ENCODE measurements around the gene FBXO11. TPM values are rescaled to one million over a fixed set of nuclear protein-coding genes. Genes with fewer than 3 reads are reported as not detected.
A peak's percentile ranks its signal among the peaks of the same experiment; 100 is the strongest.

Gene FBXO11
- total RNA-seq, 2 donors from 2014 or later: 50.3 to 59.7 TPM

GRCh38 chr2:47782671-47783485 is 123.4 kb downstream of the FBXO11 start, which contains the start of gene MSH6:
Gene MSH6 (plus strand): TSS chr2:47783145. CDS start chr2:47783234, 89 bp downstream.
- DNase-seq (peak; percentile 91 to 93), ATAC-seq (replicated peaks in 1 of 2) (peak; percentile 89 to 90)
- H3K4me1 Mint-ChIP-seq (ENCODE audit: low read depth): peaks cover 22% of the 10 kb centered on the region
- H3K9me3 Mint-ChIP-seq: no peaks in the 10 kb centered on the region
- H3K27ac Mint-ChIP-seq: peak within 1 kb of the TSS; percentile 91
- peak within 1 kb of the TSS; percentile 89 for H3K4me3 Mint-ChIP-seq
- peaks cover 5 to 12% of the 10 kb centered on the region in 2 donors for H3K36me3 Mint-ChIP-seq (ENCODE audit: insufficient read depth in 2 of 2)
- H3K27me3 Mint-ChIP-seq (ENCODE audit: low read depth): no peaks in the 10 kb centered on the region

GRCh38 chr2:47782381-47782670 is 124.0 kb downstream of the FBXO11 start:
- peaks cover 5 to 12% of the 10 kb centered on the region in 2 donors for H3K36me3 Mint-ChIP-seq (ENCODE audit: insufficient read depth in 2 of 2)
- peaks cover 22% of the 10 kb centered on the region for H3K4me1 Mint-ChIP-seq (ENCODE audit: low read depth)
- H3K9me3 Mint-ChIP-seq: no peaks in the 10 kb centered on the region
- peak overlapping the region; percentile 78 to 89 for H3K4me3 Mint-ChIP-seq
- ATAC-seq (replicated peaks in 1 of 2): no peak
- no peaks in the 10 kb centered on the region for H3K27me3 Mint-ChIP-seq (ENCODE audit: low read depth)
- H3K27ac Mint-ChIP-seq: no peak overlapping the region
- no peak for DNase-seq

DNA sequence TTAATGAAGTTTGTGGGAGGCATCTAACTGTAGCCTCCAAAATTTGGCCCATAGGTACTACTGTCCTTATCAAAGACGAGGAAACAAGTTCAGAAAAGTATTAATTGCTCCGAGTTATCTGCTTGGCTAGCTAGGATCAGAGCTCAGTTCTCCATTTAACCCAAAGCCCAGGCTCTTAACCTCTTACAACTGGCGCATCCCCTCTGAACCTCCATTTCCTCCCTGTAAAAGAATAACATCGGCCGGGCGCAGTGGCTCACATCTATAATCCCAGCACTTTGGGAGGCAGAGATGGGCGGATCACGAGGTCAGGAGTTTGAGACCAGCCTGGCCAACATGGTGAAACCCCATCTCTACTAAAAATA is 126.9 kb downstream of the FBXO11 start:
- Mint-ChIP-seq H3K4me1 (ENCODE audit: low read depth) (no peaks in the 10 kb centered on the region), H3K27ac (no peak overlapping the region), H3K27me3 (ENCODE audit: low read depth) (no peaks in the 10 kb centered on the region), H3K36me3 (ENCODE audit: insufficient read depth in 2 of 2) (peaks cover 0 to 2% of the 10 kb centered on the region in 2 donors), H3K9me3 (no peaks in the 10 kb centered on the region), H3K4me3 (no peak overlapping the region)
- ATAC-seq (replicated peaks in 1 of 2): no peak
- no peak for DNase-seq

- Mint-ChIP-seq H3K27ac (no peak overlapping the region), H3K36me3 (ENCODE audit: insufficient read depth in 2 of 2) (peaks cover 0 to 2% of the 10 kb centered on the region in 2 donors), H3K9me3 (no peaks in the 10 kb centered on the region), H3K27me3 (ENCODE audit: low read depth) (no peaks in the 10 kb centered on the region), H3K4me3 (no peak overlapping the region), H3K4me1 (ENCODE audit: low read depth) (no peaks in the 10 kb centered on the region)
- DNase-seq (no peak), ATAC-seq (replicated peaks in 1 of 2) (no peak)
Observed at GRCh38 chr2:47778698-47779425, 127.4 kb downstream of the FBXO11 start.

GRCh38 chr2:47777277-47777937 is 128.9 kb downstream of the FBXO11 start:
- no peaks in the 10 kb centered on the region for H3K27me3 Mint-ChIP-seq (ENCODE audit: low read depth)
- ATAC-seq (replicated peaks in 1 of 2): no peak
- no peaks in the 10 kb centered on the region for H3K36me3 Mint-ChIP-seq (ENCODE audit: insufficient read depth in 2 of 2)

GRCh38 chr2:47774567-47774966 is 131.7 kb downstream of the FBXO11 start:
- Mint-ChIP-seq H3K36me3 (ENCODE audit: insufficient read depth in 2 of 2) (peaks cover 0 to 4% of the 10 kb centered on the region in 2 donors), H3K27ac (no peak overlapping the region), H3K9me3 (no peaks in the 10 kb centered on the region), H3K27me3 (ENCODE audit: low read depth) (no peaks in the 10 kb centered on the region), H3K4me1 (ENCODE audit: low read depth) (no peaks in the 10 kb centered on the region), H3K4me3 (no peak overlapping the region)
- ATAC-seq (replicated peaks in 1 of 2) (no peak), DNase-seq (no peak)

More at GRCh38 chr2:47777277-47777937, 128.9 kb downstream of the FBXO11 start:
- no peak overlapping the region for H3K27ac Mint-ChIP-seq
- no peak overlapping the region for H3K4me3 Mint-ChIP-seq
- no peak for DNase-seq
- H3K9me3 Mint-ChIP-seq: no peaks in the 10 kb centered on the region
- H3K4me1 Mint-ChIP-seq (ENCODE audit: low read depth): no peaks in the 10 kb centered on the region

DNA sequence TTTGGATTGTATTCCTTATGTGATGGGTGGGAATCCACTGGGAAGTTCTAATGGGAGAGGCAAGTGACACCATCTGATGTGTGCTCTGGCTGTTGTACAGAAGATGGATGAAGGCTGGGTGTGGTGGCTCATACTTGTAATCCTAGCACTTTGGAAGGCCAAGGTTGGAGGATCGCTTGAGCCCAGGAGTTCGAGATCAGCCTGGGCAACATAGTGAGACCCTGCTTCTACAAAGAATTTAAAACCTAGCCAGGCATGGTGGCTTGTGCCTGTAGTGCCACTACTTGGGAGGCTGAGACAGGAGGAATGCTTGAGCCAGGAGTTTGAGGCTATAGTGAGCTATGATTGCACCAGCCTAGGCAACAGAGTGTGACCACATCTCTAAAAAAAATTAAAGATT is 134.0 kb downstream of the FBXO11 start:
- no peak for DNase-seq
- no peaks in the 10 kb centered on the region for H3K9me3 Mint-ChIP-seq
- no peaks in the 10 kb centered on the region for H3K27me3 Mint-ChIP-seq (ENCODE audit: low read depth)

DNA sequence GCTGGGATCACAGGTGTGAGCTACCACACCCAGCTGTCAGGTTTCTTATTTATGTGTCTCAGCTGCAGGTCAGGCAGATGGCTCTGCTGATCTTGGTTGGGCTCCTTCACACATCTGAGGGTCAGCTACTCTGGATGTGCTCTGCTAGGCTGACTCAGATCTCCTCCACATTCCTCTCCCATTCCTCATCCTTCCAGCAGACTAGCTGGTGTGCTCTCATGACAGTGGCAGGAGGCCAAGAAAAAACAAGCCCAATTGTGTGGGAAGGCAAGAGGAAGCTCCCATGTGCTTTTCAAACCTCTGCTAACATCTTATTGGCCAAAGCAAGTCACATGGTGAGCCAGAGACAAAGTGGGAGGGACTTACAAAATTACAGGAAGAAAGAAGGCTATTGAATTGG is 135.1 kb downstream of the FBXO11 start:
- no peak overlapping the region for H3K27ac Mint-ChIP-seq
- DNase-seq (no peak), ATAC-seq (replicated peaks in 1 of 2) (no peak)
- H3K36me3 Mint-ChIP-seq (ENCODE audit: insufficient read depth in 2 of 2): peaks cover 0 to 4% of the 10 kb centered on the region in 2 donors
- H3K4me3 Mint-ChIP-seq: no peak overlapping the region
- H3K4me1 Mint-ChIP-seq (ENCODE audit: low read depth): peaks cover 9% of the 10 kb centered on the region
- H3K27me3 Mint-ChIP-seq (ENCODE audit: low read depth): no peaks in the 10 kb centered on the region
- H3K9me3 Mint-ChIP-seq: no peaks in the 10 kb centered on the region

More for the DNA sequence above, 134.0 kb downstream of the FBXO11 start:
- Mint-ChIP-seq H3K4me1 (ENCODE audit: low read depth) (peaks cover 9% of the 10 kb centered on the region), H3K4me3 (no peak overlapping the region), H3K27ac (no peak overlapping the region), H3K36me3 (ENCODE audit: insufficient read depth in 2 of 2) (peaks cover 0 to 4% of the 10 kb centered on the region in 2 donors)
- no peak for ATAC-seq (replicated peaks in 1 of 2)

GRCh38 chr2:47769318-47769717 is 137.0 kb downstream of the FBXO11 start:
- peaks cover 0 to 4% of the 10 kb centered on the region in 2 donors for H3K36me3 Mint-ChIP-seq (ENCODE audit: insufficient read depth in 2 of 2)
- H3K27me3 Mint-ChIP-seq (ENCODE audit: low read depth): no peaks in the 10 kb centered on the region
- no peak for ATAC-seq (replicated peaks in 1 of 2)
- no peak overlapping the region for H3K4me3 Mint-ChIP-seq
- H3K9me3 Mint-ChIP-seq: no peaks in the 10 kb centered on the region
- H3K4me1 Mint-ChIP-seq (ENCODE audit: low read depth): peaks cover 9% of the 10 kb centered on the region
- no peak for DNase-seq
- no peak overlapping the region for H3K27ac Mint-ChIP-seq

DNA sequence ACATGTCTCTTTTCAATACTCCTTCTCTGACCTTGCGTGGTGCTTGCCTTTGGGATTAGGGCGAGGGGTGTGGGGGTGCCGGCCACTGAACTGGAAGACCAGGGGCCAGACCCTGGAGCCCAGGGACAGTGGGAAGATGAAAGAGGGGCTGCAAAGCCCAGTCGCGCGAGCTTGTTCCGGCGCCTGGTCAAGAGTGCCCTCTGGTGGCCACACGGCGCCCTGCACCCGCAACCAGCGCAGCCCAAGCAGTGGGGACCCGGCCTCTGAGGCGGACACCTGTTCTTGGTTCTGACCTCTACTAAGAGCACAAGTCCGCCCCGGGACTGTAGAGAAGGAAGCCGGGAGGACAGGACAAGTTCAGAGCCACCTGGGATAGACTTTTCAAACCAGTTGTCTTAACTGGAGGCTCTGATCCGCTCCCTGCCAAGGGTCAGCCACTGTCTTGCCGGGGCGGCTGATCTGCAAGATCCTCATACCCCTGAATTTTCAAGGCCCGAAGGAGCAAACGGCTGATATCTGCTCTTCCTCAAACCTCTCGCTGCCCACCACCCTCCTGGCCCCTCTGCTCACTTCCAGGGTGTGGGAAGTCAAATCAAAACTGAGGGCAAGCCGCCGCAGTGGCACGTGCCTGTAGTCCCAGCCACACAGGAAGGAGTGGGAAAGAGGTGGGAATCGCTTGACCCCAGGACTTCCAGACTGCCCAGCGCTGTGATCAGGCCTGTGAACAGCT is 138.3 kb downstream of the FBXO11 start:
- peak overlapping the region in 1 of 2 donors; percentile 37 for H3K4me3 Mint-ChIP-seq
- no peaks in the 10 kb centered on the region for H3K27me3 Mint-ChIP-seq (ENCODE audit: low read depth)

GRCh38 chr2:47767497-47767844 is 138.8 kb downstream of the FBXO11 start:
- H3K36me3 Mint-ChIP-seq (ENCODE audit: insufficient read depth in 2 of 2): peaks cover 0 to 4% of the 10 kb centered on the region in 2 donors
- H3K4me1 Mint-ChIP-seq (ENCODE audit: low read depth): peaks cover 9% of the 10 kb centered on the region
- no peak overlapping the region for H3K4me3 Mint-ChIP-seq
- H3K27ac Mint-ChIP-seq: no peak overlapping the region
- ATAC-seq (replicated peaks in 1 of 2) (no peak), DNase-seq (no peak)
- no peaks in the 10 kb centered on the region for H3K9me3 Mint-ChIP-seq
- no peaks in the 10 kb centered on the region for H3K27me3 Mint-ChIP-seq (ENCODE audit: low read depth)

More for the DNA sequence above, 138.3 kb downstream of the FBXO11 start:
- Mint-ChIP-seq H3K9me3 (no peaks in the 10 kb centered on the region), H3K4me1 (ENCODE audit: low read depth) (peaks cover 9% of the 10 kb centered on the region), H3K36me3 (ENCODE audit: insufficient read depth in 2 of 2) (peaks cover 0 to 4% of the 10 kb centered on the region in 2 donors), H3K27ac (no peak overlapping the region)
- ATAC-seq (replicated peaks in 1 of 2): peak; percentile 83 to 93
- peak; percentile 75 to 85 for DNase-seq

GRCh38 chr2:47751856-47752414 is 154.4 kb downstream of the FBXO11 start:
- Mint-ChIP-seq H3K4me1 (ENCODE audit: low read depth) (peaks cover 11% of the 10 kb centered on the region), H3K36me3 (ENCODE audit: insufficient read depth in 2 of 2) (peaks cover 1 to 7% of the 10 kb centered on the region in 2 donors), H3K27ac (peak overlapping the region; percentile 91), H3K4me3 (peak overlapping the region; percentile 63 to 82), H3K9me3 (peaks cover 0 to 5% of the 10 kb centered on the region in 2 donors), H3K27me3 (ENCODE audit: low read depth) (no peaks in the 10 kb centered on the region)
- ATAC-seq (replicated peaks in 1 of 2): peak; percentile 31 to 33
- DNase-seq: no peak
